HG02840 (cell line): ENCODE measurements around the gene PLOD2.

Source experiments
- ATAC-seq: cut with Tn5 transposase; IDR thresholded peaks from one replicate; pipeline ENCODE4 v1.9.1; 2021; ENCODE audit warnings: mild to moderate bottlenecking, moderate library complexity, moderate number of reproducible peaks; ENCODE audit not compliant: unreplicated experiment, low FRiP score

The PLOD2 gene

GRCh38 chr3:146052791-146053310 is 108.1 kb downstream of the PLOD2 start:
- ATAC-seq, result no peak

GRCh38 chr3:146052056-146052790 is 108.8 kb downstream of the PLOD2 start:
- no peak for ATAC-seq

- no peak for ATAC-seq
These were observed 110.3 kb downstream of the PLOD2 start for GRCh38 chr3:146050691-146051090.

GRCh38 chr3:146047485-146047884 is 113.5 kb downstream of the PLOD2 start:
- ATAC-seq, result no peak

GRCh38 chr3:146044046-146044445 is 116.9 kb downstream of the PLOD2 start:
- no peak for ATAC-seq

GRCh38 chr3:146040630-146041029 is 120.4 kb downstream of the PLOD2 start:
- ATAC-seq, result no peak

- no peak for ATAC-seq
These were observed 123.3 kb downstream of the PLOD2 start for GRCh38 chr3:146037697-146038096.

GRCh38 chr3:146036281-146036680 is 124.7 kb downstream of the PLOD2 start:
- ATAC-seq, result no peak

- no peak for ATAC-seq
These were observed 125.6 kb downstream of the PLOD2 start for GRCh38 chr3:146035366-146035765.

- no peak for ATAC-seq
These were observed 127.0 kb downstream of the PLOD2 start for GRCh38 chr3:146033950-146034349.

GRCh38 chr3:146026547-146026946 is 134.4 kb downstream of the PLOD2 start:
- ATAC-seq, result no peak

- no peak for ATAC-seq
These were observed 136.7 kb downstream of the PLOD2 start for GRCh38 chr3:146024260-146024659.

- no peak for ATAC-seq
These were observed 140.0 kb downstream of the PLOD2 start for GRCh38 chr3:146020969-146021368.

- no peak for ATAC-seq
These were observed 141.5 kb downstream of the PLOD2 start for GRCh38 chr3:146019508-146019907.
